NCI-H1092 treated with DMSO at 0.1 percent for 48 hours (cell line): Measurements from ENCODE around the gene EARS2.
A peak's percentile ranks its signal among the peaks of the same experiment; 100 is the strongest.
"Not testable (repeated sequence)": the region's sequence is repeated elsewhere in the genome, so short reads cannot be mapped to it uniquely, and the experiment has no call there.

Source experiments
- DNase-seq: peaks from one replicate; lab custom pipeline; 2025; lab: John Stamatoyannopoulos, UW

EARS2 gene

GRCh38 chr16:23527961-23528643, 29.0 kb downstream of the EARS2 start:
- no peak for DNase-seq

GRCh38 chr16:23524886-23525285, 32.3 kb downstream of the EARS2 start:
- no peak for DNase-seq

- no peak for DNase-seq
Observed at GRCh38 chr16:23523876-23524385, 33.2 kb downstream of the EARS2 start.

- DNase-seq, result no peak
Observed at GRCh38 chr16:23523321-23523720, 33.8 kb downstream of the EARS2 start.

GRCh38 chr16:23521965-23522364, 35.2 kb downstream of the EARS2 start:
- DNase-seq, result no peak

- no peak for DNase-seq
Observed at GRCh38 chr16:23521037-23521743, 36.0 kb downstream of the EARS2 start.

GRCh38 chr16:23520500-23520899, 36.6 kb downstream of the EARS2 start:
- DNase-seq, result no peak

GRCh38 chr16:23519282-23519681, 37.9 kb downstream of the EARS2 start:
- no peak for DNase-seq

GRCh38 chr16:23518435-23518891, 38.7 kb downstream of the EARS2 start:
- no peak for DNase-seq

GRCh38 chr16:23516366-23517137, 40.6 kb downstream of the EARS2 start:
- DNase-seq, result no peak

- DNase-seq, result no peak
Observed at GRCh38 chr16:23515881-23516280, 41.3 kb downstream of the EARS2 start.

- DNase-seq, result no peak
Observed at GRCh38 chr16:23514381-23515152, 42.6 kb downstream of the EARS2 start.

- DNase-seq, result no peak
Observed at GRCh38 chr16:23512168-23512695, 44.9 kb downstream of the EARS2 start.

GRCh38 chr16:23511731-23512130, 45.4 kb downstream of the EARS2 start:
- no peak for DNase-seq

GRCh38 chr16:23510915-23511270, 46.3 kb downstream of the EARS2 start:
- not testable (repeated sequence) for DNase-seq

- peak; percentile 76 for DNase-seq
Observed at GRCh38 chr16:23510164-23510914, 46.8 kb downstream of the EARS2 start, which contains the start of gene GGA2. GGA2 (minus strand) TSS chr16:23510494; CDS start chr16:23510411, 83 bp downstream.

- DNase-seq, result peak; percentile 34
Observed at GRCh38 chr16:23509782-23510163, 47.4 kb downstream of the EARS2 start.

GRCh38 chr16:23509441-23509754, 47.8 kb downstream of the EARS2 start:
- DNase-seq, result no peak

GRCh38 chr16:23508589-23509440, 48.3 kb downstream of the EARS2 start:
- peak; percentile 2 for DNase-seq

GRCh38 chr16:23506606-23506994, 50.5 kb downstream of the EARS2 start:
- no peak for DNase-seq
